BLaER1 (cell line): ENCODE results near the gene TNIK.

ENCODE experiments used
- H3K27ac ChIP-seq: shearing (Covaris generic); formaldehyde crosslinking; 2 replicates; pipeline ENCODE4 v1.8.1; 2022
- H3K27me3 ChIP-seq: shearing (Covaris generic); formaldehyde crosslinking; 2 replicates; pipeline ENCODE4 v1.8.1; 2022
- H3K36me3 ChIP-seq: shearing (Covaris generic); formaldehyde crosslinking; 2 replicates; pipeline ENCODE4 v1.8.1; 2022
- H3K4me1 ChIP-seq: shearing (Covaris generic); formaldehyde crosslinking; 2 replicates; pipeline ENCODE4 v1.8.1; 2022
- H3K4me2 ChIP-seq: shearing (Covaris generic); formaldehyde crosslinking; 2 replicates; pipeline ENCODE4 v1.8.1; 2022
- H3K4me3 ChIP-seq: shearing (Covaris generic); formaldehyde crosslinking; 2 replicates; pipeline ENCODE4 v1.8.1; 2022
- H3K9ac ChIP-seq: shearing (Covaris generic); formaldehyde crosslinking; 2 replicates; pipeline ENCODE4 v1.8.1; 2022
- H3K9me3 ChIP-seq: shearing (Covaris generic); formaldehyde crosslinking; 2 replicates; pipeline ENCODE4 v1.8.1; 2022
- H4K20me1 ChIP-seq: shearing (Covaris generic); formaldehyde crosslinking; 2 replicates; pipeline ENCODE4 v1.8.1; 2022
- Cebpa-rat ChIP-seq: shearing (Covaris generic); IDR thresholded peaks from 2 replicates; pipeline ENCODE4 v1.8.1; 2022

Gene TNIK

GRCh38 chr3:171336406-171336805 lies 123.8 kb downstream of the TNIK start:
- Histone ChIP-seq H3K4me2 (no peak overlapping the region), H3K27ac (no peak overlapping the region)

GRCh38 chr3:171335559-171335958 lies 124.6 kb downstream of the TNIK start:
- H3K9me3 ChIP-seq: no peaks in the 10 kb centered on the region
- TF ChIP-seq Cebpa-rat: no peak
- H3K27me3 ChIP-seq: no peaks in the 10 kb centered on the region
- H3K4me1 ChIP-seq: no peaks in the 10 kb centered on the region
- H4K20me1 ChIP-seq: no peaks in the 10 kb centered on the region
- no peak overlapping the region for H3K9ac ChIP-seq
- H3K4me3 ChIP-seq: no peak overlapping the region
- no peak overlapping the region for H3K4me2 ChIP-seq
- H3K36me3 ChIP-seq: no peaks in the 10 kb centered on the region
- H3K27ac ChIP-seq: no peak overlapping the region

More at GRCh38 chr3:171336406-171336805, 123.8 kb downstream of the TNIK start:
- no peaks in the 10 kb centered on the region for H3K9me3 ChIP-seq
- no peak for TF ChIP-seq Cebpa-rat
- H3K27me3 ChIP-seq: no peaks in the 10 kb centered on the region
- no peaks in the 10 kb centered on the region for H3K4me1 ChIP-seq
- no peak overlapping the region for H3K4me3 ChIP-seq
- H3K36me3 ChIP-seq: no peaks in the 10 kb centered on the region
- H4K20me1 ChIP-seq: no peaks in the 10 kb centered on the region
- H3K9ac ChIP-seq: no peak overlapping the region

GRCh38 chr3:171334465-171334811 lies 125.8 kb downstream of the TNIK start:
- Histone ChIP-seq H3K36me3 (no peaks in the 10 kb centered on the region), H3K9ac (no peak overlapping the region), H3K27me3 (no peaks in the 10 kb centered on the region), H4K20me1 (no peaks in the 10 kb centered on the region), H3K4me1 (no peaks in the 10 kb centered on the region), H3K4me2 (no peak overlapping the region), H3K4me3 (no peak overlapping the region), H3K9me3 (no peaks in the 10 kb centered on the region), H3K27ac (no peak overlapping the region)
- no peak for TF ChIP-seq Cebpa-rat

GRCh38 chr3:171333784-171334464 lies 126.3 kb downstream of the TNIK start:
- Histone ChIP-seq H3K9me3 (no peaks in the 10 kb centered on the region), H3K4me2 (no peak overlapping the region), H3K27me3 (no peaks in the 10 kb centered on the region), H3K4me1 (0 out of 2 replicates have a peak, but pooled peaks cover under 1% of the 10 kb centered on the region), H3K27ac (no peak overlapping the region), H3K4me3 (no peak overlapping the region), H3K9ac (no peak overlapping the region), H4K20me1 (no peaks in the 10 kb centered on the region), H3K36me3 (no peaks in the 10 kb centered on the region)
- TF ChIP-seq Cebpa-rat: no peak

GRCh38 chr3:171330938-171331337 lies 129.3 kb downstream of the TNIK start:
- H3K27ac ChIP-seq: no peak overlapping the region
- H4K20me1 ChIP-seq: no peaks in the 10 kb centered on the region
- no peaks in the 10 kb centered on the region for H3K27me3 ChIP-seq
- H3K36me3 ChIP-seq: no peaks in the 10 kb centered on the region
- no peak overlapping the region for H3K4me2 ChIP-seq
- no peaks in the 10 kb centered on the region for H3K9me3 ChIP-seq
- no peak overlapping the region for H3K4me3 ChIP-seq
- H3K9ac ChIP-seq: no peak overlapping the region
- H3K4me1 ChIP-seq: 0 out of 2 replicates have a peak, but pooled peaks cover 4% of the 10 kb centered on the region
- TF ChIP-seq Cebpa-rat: no peak

GRCh38 chr3:171329746-171330145 lies 130.5 kb downstream of the TNIK start:
- no peak overlapping the region for H3K4me3 ChIP-seq
- no peak for TF ChIP-seq Cebpa-rat
- H3K27me3 ChIP-seq: no peaks in the 10 kb centered on the region
- no peaks in the 10 kb centered on the region for H4K20me1 ChIP-seq
- no peaks in the 10 kb centered on the region for H3K36me3 ChIP-seq
- H3K4me2 ChIP-seq: no peak overlapping the region
- 0 out of 2 replicates have a peak, but pooled peaks cover 4% of the 10 kb centered on the region for H3K4me1 ChIP-seq
- no peak overlapping the region for H3K9ac ChIP-seq
- no peak overlapping the region for H3K27ac ChIP-seq
- no peaks in the 10 kb centered on the region for H3K9me3 ChIP-seq

GRCh38 chr3:171328419-171329082 lies 131.7 kb downstream of the TNIK start:
- Histone ChIP-seq H3K27me3 (no peaks in the 10 kb centered on the region), H4K20me1 (no peaks in the 10 kb centered on the region), H3K27ac (no peak overlapping the region), H3K4me2 (no peak overlapping the region), H3K9ac (no peak overlapping the region), H3K9me3 (no peaks in the 10 kb centered on the region), H3K4me3 (no peak overlapping the region), H3K4me1 (0 out of 2 replicates have a peak, but pooled peaks cover 4% of the 10 kb centered on the region), H3K36me3 (no peaks in the 10 kb centered on the region)
- TF ChIP-seq Cebpa-rat: peak; percentile 84

GRCh38 chr3:171327441-171328174 lies 132.6 kb downstream of the TNIK start:
- H3K9me3 ChIP-seq: no peaks in the 10 kb centered on the region
- no peak overlapping the region for H3K4me2 ChIP-seq
- 0 out of 2 replicates have a peak, but pooled peaks cover 4% of the 10 kb centered on the region for H3K4me1 ChIP-seq
- no peaks in the 10 kb centered on the region for H3K36me3 ChIP-seq
- H3K27me3 ChIP-seq: no peaks in the 10 kb centered on the region
- H3K27ac ChIP-seq: no peak overlapping the region
- H3K9ac ChIP-seq: no peak overlapping the region
- no peaks in the 10 kb centered on the region for H4K20me1 ChIP-seq
- no peak for TF ChIP-seq Cebpa-rat
- no peak overlapping the region for H3K4me3 ChIP-seq

GRCh38 chr3:171326717-171327440 lies 133.3 kb downstream of the TNIK start:
- Histone ChIP-seq H3K4me2 (no peak overlapping the region), H4K20me1 (no peaks in the 10 kb centered on the region), H3K4me1 (0 out of 2 replicates have a peak, but pooled peaks cover 4% of the 10 kb centered on the region), H3K27ac (no peak overlapping the region), H3K27me3 (no peaks in the 10 kb centered on the region), H3K36me3 (no peaks in the 10 kb centered on the region), H3K9me3 (no peaks in the 10 kb centered on the region), H3K4me3 (no peak overlapping the region), H3K9ac (no peak overlapping the region)
- no peak for TF ChIP-seq Cebpa-rat
